Activated T-helper 1 cell treated with anti-CD3 and anti-CD28 coated beads, Interleukin-12 subunit alpha, Interleukin-12 subunit beta, Interleukin-2, Interleukin-4 antibody, amounts not matched to agents 30 ng/mL and 10 ng/mL and 1 ng/mL, durations not matched to agents 14 hours and 24 hours and 36 hours (primary cell): ENCODE data around the gene TRMU. TPM values are rescaled to one million over a fixed set of nuclear protein-coding genes. Genes with fewer than 3 reads are reported as not detected.

Source experiments
- DNase-seq: peaks from one replicate; pipeline ENCODE4 v3.0.0; 2021; ENCODE audit warnings: low spot score
- H3K27ac Mint-ChIP-seq: one replicate; pipeline ENCODE4 v1.8.0; 2021; ENCODE audit warnings: mild to moderate bottlenecking, mixed read lengths
- H3K27me3 Mint-ChIP-seq: one replicate; pipeline ENCODE4 v1.8.0; 2022; ENCODE audit warnings: mild to moderate bottlenecking, moderate library complexity, mixed read lengths; ENCODE audit not compliant: insufficient read depth
- H3K36me3 Mint-ChIP-seq: one replicate; pipeline ENCODE4 v1.8.0; 2021; ENCODE audit warnings: low read depth, mixed read lengths
- H3K4me1 Mint-ChIP-seq: one replicate; pipeline ENCODE4 v1.8.0; 2021; ENCODE audit warnings: low read depth, mixed read lengths
- H3K4me3 Mint-ChIP-seq: one replicate; pipeline ENCODE4 v1.8.0; 2021; ENCODE audit warnings: mild to moderate bottlenecking, moderate library complexity, mixed read lengths
- H3K9me3 Mint-ChIP-seq: one replicate; pipeline ENCODE4 v1.8.0; 2021; ENCODE audit warnings: mixed read lengths
- intact Hi-C: fragments of 100-400 bp; cut with micrococcal nuclease; formaldehyde crosslinking; loops from one replicate; pipeline ENCODE4 v1.15.1; 2024
- total RNA-seq: library from RNA; stranded (reverse); gene quantifications from 2 replicates; pipeline ENCODE4 v1.2.3, GENCODE V29; 2022

Gene TRMU
- total RNA-seq, 1 donor from 2014 or later, result 85.5 TPM

DNA sequence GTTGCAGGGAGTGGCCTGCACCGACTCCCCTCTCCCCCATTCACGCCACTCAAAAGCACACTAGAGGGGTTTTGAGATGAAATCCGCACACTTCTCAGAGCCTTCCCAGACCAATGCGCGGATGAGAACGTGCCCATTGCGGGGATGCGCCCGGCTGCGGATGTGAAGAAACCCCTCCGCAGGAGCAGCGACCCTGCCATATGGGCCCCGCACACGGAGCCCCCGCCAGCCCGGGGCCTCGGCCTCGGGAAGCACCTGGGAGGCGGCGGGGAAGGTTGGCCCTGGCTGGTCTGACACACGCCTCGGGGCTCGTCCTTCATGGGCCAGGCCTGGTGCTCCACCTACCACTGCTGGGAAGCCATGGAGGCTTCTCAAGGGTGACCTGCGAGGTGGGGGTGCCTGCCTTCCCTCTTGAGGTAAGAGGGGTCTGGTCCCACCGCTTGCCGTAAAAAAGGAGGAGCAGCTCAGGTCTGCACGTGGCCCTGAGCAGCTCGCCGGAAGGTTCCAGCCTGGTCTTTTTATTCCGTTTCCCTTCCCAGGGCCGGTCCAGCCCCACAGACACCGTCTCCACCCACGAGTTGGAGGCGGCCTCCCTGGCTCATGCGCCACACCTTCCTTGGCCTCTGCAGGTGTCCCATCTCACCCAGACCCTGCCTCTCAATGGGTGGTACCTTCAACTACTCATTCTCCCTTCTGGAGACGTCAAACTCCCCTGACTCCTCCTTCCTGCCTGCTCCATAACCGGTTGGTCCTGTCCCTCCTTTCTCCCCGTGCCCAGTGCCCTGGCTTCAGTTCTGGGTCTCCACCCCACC, 39.4 kb downstream of the TRMU start:
- Mint-ChIP-seq H3K4me1 (peaks cover 5% of the 10 kb centered on the region), H3K27me3 (peaks cover 14% of the 10 kb centered on the region), H3K27ac (no peak overlapping the region), H3K4me3 (no peak overlapping the region), H3K36me3 (no peaks in the 10 kb centered on the region), H3K9me3 (peaks cover 7% of the 10 kb centered on the region)
- intact Hi-C loops, result no loop called here
- no peak for DNase-seq

- intact Hi-C loops, result no loop called here
- no peak for DNase-seq
- H3K27me3 Mint-ChIP-seq, result peaks cover 14% of the 10 kb centered on the region
- H3K9me3 Mint-ChIP-seq, result peaks cover 7% of the 10 kb centered on the region
- H3K4me1 Mint-ChIP-seq, result peaks cover 5% of the 10 kb centered on the region
- H3K27ac Mint-ChIP-seq, result no peak overlapping the region
- H3K4me3 Mint-ChIP-seq, result no peak overlapping the region
- H3K36me3 Mint-ChIP-seq, result no peaks in the 10 kb centered on the region
Measured at GRCh38 chr22:46376111-46376510, 40.6 kb downstream of the TRMU start.

GRCh38 chr22:46376908-46377524, 41.5 kb downstream of the TRMU start:
- H3K4me3 Mint-ChIP-seq, result no peak overlapping the region
- H3K4me1 Mint-ChIP-seq, result peaks cover 5% of the 10 kb centered on the region
- H3K27me3 Mint-ChIP-seq, result peaks cover 12% of the 10 kb centered on the region
- no peak overlapping the region for H3K27ac Mint-ChIP-seq
- H3K9me3 Mint-ChIP-seq, result peaks cover 7% of the 10 kb centered on the region
- intact Hi-C loops, result no loop called here
- no peaks in the 10 kb centered on the region for H3K36me3 Mint-ChIP-seq
- DNase-seq, result no peak

- Mint-ChIP-seq H3K4me1 (peaks cover 5% of the 10 kb centered on the region), H3K27ac (no peak overlapping the region), H3K27me3 (peaks cover 8% of the 10 kb centered on the region), H3K36me3 (no peaks in the 10 kb centered on the region), H3K4me3 (no peak overlapping the region), H3K9me3 (peaks cover 7% of the 10 kb centered on the region)
- intact Hi-C loops, result no loop called here
- no peak for DNase-seq
Measured at GRCh38 chr22:46377525-46378425, 42.3 kb downstream of the TRMU start.

DNA sequence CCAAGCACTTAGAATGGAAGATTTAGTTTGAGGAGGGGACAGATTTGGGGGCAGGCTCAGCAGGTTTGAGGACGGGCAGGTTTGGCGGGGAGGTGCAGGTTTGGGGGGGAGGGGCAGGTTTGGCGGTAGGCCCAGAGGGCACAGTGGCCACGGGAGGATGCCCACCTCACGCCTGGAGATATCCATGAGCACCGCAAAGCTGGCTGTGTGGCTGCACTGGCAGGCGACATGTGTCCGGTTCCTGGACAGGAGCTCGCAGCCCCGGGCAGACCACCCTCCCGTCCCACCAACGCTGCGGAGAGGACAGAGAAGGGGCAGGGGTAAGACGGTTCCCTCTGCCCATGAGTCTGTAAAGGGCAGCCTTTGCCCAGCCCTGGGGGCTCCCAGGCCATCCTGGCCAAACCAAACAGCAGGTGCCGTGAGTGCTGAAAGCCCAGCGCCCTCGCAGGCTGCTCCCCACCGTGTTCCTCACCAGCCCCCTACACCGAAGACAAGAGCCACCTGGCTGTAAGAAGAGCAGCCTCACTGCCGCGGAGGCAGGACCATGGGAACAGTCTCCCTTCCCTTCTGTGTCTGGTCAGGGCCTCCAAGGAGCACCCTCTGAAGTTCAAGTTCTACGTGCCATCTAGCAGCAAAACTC, 43.0 kb downstream of the TRMU start:
- Mint-ChIP-seq H3K9me3 (peaks cover 7% of the 10 kb centered on the region), H3K4me3 (no peak overlapping the region), H3K36me3 (no peaks in the 10 kb centered on the region), H3K27ac (no peak overlapping the region), H3K4me1 (peaks cover 5% of the 10 kb centered on the region), H3K27me3 (peaks cover 5% of the 10 kb centered on the region)
- intact Hi-C loops, result no loop called here
- no peak for DNase-seq

DNA sequence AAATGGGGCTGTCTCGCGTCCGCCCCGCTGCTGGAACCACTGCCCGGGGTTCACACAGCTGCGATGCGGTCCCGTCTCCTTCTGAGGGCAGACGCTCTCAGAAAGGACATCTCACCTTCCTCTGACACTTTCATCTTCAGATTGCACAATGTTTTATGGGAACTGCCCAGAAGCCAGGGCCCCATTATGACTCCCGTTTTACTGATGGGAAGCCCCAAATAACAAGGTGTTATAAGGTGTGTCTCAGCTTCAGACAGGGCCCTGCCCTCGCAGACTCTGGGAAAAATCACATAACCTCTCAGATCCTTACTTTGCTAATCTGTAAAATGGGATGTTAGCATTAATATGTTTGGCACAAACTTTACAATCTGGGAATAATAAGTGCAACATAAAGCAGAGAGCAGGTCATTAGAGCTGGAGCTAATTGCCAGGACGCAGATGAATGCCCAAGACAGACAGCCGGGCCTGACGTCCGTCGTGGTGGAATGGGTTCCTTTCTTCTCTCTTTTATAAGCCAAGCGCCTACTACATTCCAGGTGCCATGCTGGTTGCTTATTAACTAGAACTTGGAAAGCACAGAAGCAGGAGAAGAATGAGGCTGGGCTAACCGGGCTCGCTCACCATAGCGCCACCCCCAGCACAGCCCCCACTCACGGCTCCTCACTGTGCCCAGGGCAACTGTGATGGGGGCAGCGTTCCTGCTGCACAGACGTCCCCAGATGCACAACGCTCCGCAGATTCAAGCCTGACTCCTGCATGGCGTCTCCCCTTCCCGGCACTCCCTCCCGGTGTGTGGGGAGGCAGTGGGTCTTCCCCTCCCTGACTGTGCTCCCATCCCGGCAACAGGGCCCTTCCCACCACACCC, 43.8 kb downstream of the TRMU start:
- H3K27me3 Mint-ChIP-seq, result peaks cover 3% of the 10 kb centered on the region
- no peaks in the 10 kb centered on the region for H3K36me3 Mint-ChIP-seq
- intact Hi-C loops, result no loop called here
- peaks cover 7% of the 10 kb centered on the region for H3K9me3 Mint-ChIP-seq
- H3K27ac Mint-ChIP-seq, result no peak overlapping the region
- peaks cover 1% of the 10 kb centered on the region for H3K4me1 Mint-ChIP-seq
- no peak for DNase-seq
- no peak overlapping the region for H3K4me3 Mint-ChIP-seq

DNA sequence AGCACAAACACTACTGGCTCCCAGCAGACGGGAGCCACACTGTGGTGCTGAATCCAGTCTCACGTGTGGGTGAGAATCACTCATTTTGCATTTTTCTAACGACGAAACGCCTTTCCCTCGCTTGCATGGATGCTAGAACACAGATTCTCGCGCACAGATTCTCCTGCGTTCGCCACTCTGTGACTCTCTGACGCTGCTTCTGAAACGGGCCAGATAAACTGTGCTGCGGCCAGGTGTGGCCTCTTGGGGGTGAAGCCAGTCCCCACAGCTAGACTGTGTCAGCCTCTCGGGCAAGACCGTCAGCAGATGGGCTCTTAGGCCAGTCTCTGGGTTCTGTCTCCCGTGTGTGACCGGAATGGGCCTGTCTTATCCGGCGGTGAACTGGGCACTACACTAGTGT, 44.6 kb downstream of the TRMU start:
- no peaks in the 10 kb centered on the region for H3K27me3 Mint-ChIP-seq
- intact Hi-C loops, result no loop called here

GRCh38 chr22:46380581-46380980, 45.1 kb downstream of the TRMU start:
- no peak for DNase-seq
- H3K4me1 Mint-ChIP-seq, result no peaks in the 10 kb centered on the region
- no peaks in the 10 kb centered on the region for H3K27me3 Mint-ChIP-seq
- no peak overlapping the region for H3K4me3 Mint-ChIP-seq
- peaks cover 7% of the 10 kb centered on the region for H3K9me3 Mint-ChIP-seq
- intact Hi-C loops, result no loop called here
- H3K27ac Mint-ChIP-seq, result no peak overlapping the region
- H3K36me3 Mint-ChIP-seq, result no peaks in the 10 kb centered on the region

More for the DNA sequence above, 44.6 kb downstream of the TRMU start:
- Mint-ChIP-seq H3K9me3 (peaks cover 7% of the 10 kb centered on the region), H3K36me3 (no peaks in the 10 kb centered on the region), H3K27ac (no peak overlapping the region), H3K4me1 (no peaks in the 10 kb centered on the region), H3K4me3 (no peak overlapping the region)
- no peak for DNase-seq

DNA sequence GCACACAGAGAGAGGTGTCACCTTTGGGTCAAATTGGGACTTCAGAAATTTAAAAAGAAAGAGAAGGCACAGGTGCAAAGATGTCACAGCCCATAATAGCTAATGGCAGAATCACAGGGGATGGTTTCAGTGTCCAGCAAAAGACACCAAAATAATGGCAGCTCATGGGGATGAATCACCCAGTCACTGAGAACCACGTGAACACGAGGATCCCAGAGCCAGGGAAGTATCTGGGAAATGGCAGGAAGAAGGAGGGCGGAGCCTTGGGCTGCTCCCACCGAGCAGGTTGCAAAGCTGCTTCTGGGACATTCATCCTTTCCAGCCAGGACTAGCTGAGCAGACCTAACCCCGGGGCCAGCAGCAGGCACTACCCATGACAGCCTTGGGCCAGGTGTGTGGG, 45.6 kb downstream of the TRMU start:
- DNase-seq, result no peak
- Mint-ChIP-seq H3K4me1 (no peaks in the 10 kb centered on the region), H3K27me3 (no peaks in the 10 kb centered on the region), H3K36me3 (no peaks in the 10 kb centered on the region), H3K9me3 (peaks cover 2% of the 10 kb centered on the region), H3K27ac (no peak overlapping the region), H3K4me3 (no peak overlapping the region)
- intact Hi-C loops, result no loop called here

DNA sequence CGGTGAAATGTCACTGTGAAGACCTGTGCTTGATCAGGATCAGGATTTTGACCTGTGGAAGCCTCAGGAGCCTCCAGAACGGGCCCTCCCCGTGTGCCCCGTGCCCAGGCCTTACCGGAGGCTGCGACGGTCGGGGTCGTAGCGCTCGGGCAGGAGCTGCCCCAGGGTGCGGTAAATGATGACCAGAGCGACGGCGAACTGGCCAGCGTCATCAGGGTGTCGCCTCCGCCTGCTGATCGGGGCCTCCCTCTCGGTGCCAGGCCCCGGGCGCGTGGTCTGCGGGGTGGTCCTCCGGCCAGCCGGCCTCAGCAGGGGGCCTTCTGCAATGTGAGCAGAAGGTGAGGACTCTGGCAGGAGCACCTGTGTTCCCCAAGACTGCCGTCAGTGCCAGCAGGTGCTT, 46.2 kb downstream of the TRMU start:
- intact Hi-C loops, result no loop called here
- Mint-ChIP-seq H3K4me3 (no peak overlapping the region), H3K36me3 (no peaks in the 10 kb centered on the region), H3K27me3 (no peaks in the 10 kb centered on the region), H3K4me1 (no peaks in the 10 kb centered on the region), H3K27ac (no peak overlapping the region), H3K9me3 (no peaks in the 10 kb centered on the region)
- DNase-seq, result no peak

GRCh38 chr22:46382524-46382923, 47.0 kb downstream of the TRMU start:
- no peak for DNase-seq
- H3K4me3 Mint-ChIP-seq, result no peak overlapping the region
- no peaks in the 10 kb centered on the region for H3K27me3 Mint-ChIP-seq
- H3K4me1 Mint-ChIP-seq, result no peaks in the 10 kb centered on the region
- no peaks in the 10 kb centered on the region for H3K36me3 Mint-ChIP-seq
- no peak overlapping the region for H3K27ac Mint-ChIP-seq
- no peaks in the 10 kb centered on the region for H3K9me3 Mint-ChIP-seq
- intact Hi-C loops, result no loop called here

GRCh38 chr22:46386312-46386711, 50.8 kb downstream of the TRMU start:
- Mint-ChIP-seq H3K27ac (no peak overlapping the region), H3K9me3 (no peaks in the 10 kb centered on the region), H3K4me3 (no peak overlapping the region), H3K4me1 (no peaks in the 10 kb centered on the region), H3K36me3 (no peaks in the 10 kb centered on the region), H3K27me3 (no peaks in the 10 kb centered on the region)
- intact Hi-C loops, result no loop called here
- DNase-seq, result no peak
